ENCODE measurements around the gene CPSF7.

The CPSF7 gene

DNA sequence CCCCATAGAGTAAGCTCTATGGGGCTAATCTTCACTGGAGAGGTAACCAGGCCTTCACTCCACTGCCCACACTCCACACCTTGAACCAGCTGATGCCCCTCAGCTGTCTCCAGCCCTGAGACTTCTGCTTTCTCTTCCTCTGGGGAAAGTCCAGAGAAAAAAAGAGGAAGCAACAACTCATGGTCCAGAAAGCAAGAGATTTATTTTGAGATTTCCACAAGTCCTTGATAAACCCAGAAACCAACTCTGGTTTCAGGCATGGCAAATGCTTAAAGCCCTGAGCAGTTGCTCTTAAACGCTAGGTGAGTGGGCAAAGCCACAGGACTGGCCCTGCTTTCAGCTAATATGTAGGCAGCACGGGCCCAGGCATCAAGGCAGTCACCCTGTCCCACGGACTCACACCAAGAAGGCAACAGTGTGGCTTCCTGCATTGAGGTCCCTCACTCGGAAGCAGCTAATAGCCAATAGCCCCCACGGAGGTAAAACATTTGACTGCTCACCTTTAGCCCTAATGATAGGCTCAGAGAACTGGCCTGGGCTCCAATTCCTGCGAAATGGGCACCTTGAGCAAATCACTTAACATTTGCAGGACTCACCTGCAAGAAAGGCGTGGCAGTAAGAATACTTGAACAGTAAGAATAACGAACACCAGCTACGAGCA, 72.4 kb downstream of the CPSF7 start:
- DNase-seq (ENCODE audit: low read depth), result no peak

DNA sequence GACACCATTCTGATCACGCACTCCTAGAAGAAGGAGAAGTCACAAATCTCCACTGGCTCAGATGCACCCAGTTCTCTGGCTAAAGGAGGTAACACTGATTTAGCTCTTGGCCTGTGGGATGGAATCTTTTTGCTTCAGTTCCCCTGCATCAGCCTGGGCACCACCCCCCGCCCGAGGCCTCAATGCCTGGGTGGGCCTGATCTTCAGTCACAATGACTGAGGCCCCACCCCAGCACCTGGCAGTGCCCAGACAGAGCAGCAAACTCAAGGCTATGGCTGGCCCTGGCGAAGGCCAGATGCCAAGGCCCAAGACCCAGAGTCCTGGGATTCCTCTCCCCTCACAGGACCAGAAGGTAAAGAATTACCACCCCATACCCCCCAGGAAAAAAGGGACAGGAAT, 73.1 kb downstream of the CPSF7 start:
- no peak for DNase-seq (ENCODE audit: low read depth)

DNA sequence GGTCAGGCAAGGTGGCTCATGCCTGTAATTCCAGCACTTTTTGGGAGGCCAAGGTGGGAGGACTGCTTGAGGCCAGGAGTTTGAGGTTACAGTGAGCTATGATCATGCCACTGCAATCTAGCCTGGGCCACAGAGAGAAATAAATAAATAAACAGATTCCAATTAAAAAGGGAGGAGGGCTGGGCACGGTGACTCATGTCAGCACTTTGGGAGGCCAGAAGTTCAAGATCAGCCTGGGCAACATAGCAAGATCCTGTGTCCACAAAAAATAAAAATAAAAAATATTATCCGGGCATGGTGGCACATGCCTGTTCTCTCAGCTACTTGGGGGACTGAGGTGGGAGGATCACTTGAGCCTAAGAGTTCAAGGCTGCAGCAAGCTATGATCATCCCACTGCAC, 75.6 kb downstream of the CPSF7 start:
- no peak for DNase-seq (ENCODE audit: low read depth)

DNA sequence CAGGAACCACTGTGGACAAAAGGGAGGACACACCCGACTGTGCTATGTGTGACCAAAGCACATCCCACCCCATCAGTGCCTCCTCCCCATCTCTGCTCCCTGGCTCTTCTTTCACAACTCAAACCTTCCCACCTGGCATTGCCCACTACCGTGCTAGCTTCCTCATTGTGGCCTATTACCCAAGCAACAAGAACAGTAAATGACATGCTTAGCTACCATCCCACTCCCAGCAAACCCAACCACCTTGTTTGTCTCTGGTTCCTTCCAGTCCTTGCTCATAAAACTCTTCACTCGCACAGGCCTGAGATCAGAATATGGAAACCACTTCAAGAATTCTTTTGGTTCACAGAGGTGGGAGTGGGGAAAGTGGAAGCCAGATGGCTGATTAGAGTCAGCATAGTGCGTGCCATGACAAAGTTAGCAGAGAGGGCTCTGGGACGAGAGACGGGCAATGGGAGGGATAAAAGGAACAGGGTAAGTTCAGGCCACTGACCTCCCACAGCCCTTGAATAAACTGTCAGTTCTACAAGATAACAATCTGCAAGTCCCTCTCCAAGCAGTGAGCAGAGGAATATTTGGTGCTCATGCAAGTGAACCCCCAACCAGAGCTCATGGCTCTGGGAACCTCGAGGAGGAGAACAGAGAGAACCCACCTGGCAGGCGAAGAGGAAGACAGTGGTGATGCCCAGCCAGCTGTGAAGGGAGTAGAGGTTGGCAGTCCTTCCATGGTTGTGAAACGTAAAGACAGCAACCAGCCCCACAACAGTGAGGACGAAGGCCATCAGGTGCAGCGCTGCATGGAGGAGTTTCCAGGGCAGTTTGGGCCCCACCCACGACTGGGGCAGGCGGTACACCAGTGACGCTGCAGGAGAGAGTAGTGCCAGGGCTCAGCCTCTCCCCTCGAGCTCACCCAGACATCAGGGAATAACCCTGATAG, 76.4 kb downstream of the CPSF7 start:
- DNase-seq (ENCODE audit: low read depth), result no peak

Data from fibroblast of gingiva (primary cell).